ENCODE results near the gene FAM149A. TPM values are rescaled to one million over a fixed set of nuclear protein-coding genes. Genes with fewer than 3 reads are reported as not detected.

The FAM149A gene
- total RNA-seq, 1 donor from 2014 or later, result 13.6 TPM

DNA sequence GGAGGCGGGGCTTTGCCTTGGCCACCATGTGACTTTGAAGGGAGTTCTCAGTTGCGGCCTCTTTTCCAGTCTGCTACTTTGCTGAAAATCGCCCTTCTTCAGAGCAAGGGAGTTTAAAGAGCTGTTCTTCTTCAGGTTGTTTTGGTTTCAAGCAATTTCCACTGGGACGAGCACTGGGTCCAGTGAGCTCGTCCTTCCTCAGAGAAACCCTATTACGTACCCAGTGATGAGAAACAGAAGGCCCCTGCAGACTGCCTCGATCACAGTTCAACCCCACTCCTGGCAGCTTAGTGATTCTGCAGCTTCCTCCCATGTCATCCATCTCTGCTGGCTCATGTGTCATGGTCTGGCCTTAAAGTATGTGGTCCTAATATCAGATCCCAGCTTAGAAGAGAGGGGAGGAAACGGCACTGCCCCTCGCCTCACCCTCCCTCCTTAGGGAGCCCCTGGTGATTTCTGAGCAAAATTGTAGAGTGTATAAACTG is 7.8 kb upstream of the FAM149A start:
- no peaks in the 10 kb centered on the region for H3K27me3 Mint-ChIP-seq (ENCODE audit: low read depth)
- H3K4me1 Mint-ChIP-seq, result peaks cover 14% of the 10 kb centered on the region
- H3K9me3 Mint-ChIP-seq, result no peaks in the 10 kb centered on the region

GRCh38 chr4:186097386-186097785 is 7.1 kb upstream of the FAM149A start:
- Mint-ChIP-seq H3K27me3 (ENCODE audit: low read depth) (no peaks in the 10 kb centered on the region), H3K27ac (peak overlapping the region; percentile 49), H3K4me3 (no peak overlapping the region), H3K9me3 (no peaks in the 10 kb centered on the region), H3K36me3 (no peaks in the 10 kb centered on the region), H3K4me1 (peaks cover 14% of the 10 kb centered on the region)
- TF ChIP-seq CTCF (IDR thresholded peaks at IDR 0.05; ENCODE audit: unreplicated experiment), result no peak
- no peak for DNase-seq (ENCODE audit: low spot score in 2 of 2, unreplicated experiment in 2 of 2)

More for the DNA sequence above, 7.8 kb upstream of the FAM149A start:
- no peak overlapping the region for H3K4me3 Mint-ChIP-seq
- peak overlapping the region; percentile 27 for H3K27ac Mint-ChIP-seq
- no peaks in the 10 kb centered on the region for H3K36me3 Mint-ChIP-seq
- TF ChIP-seq CTCF (IDR thresholded peaks at IDR 0.05; ENCODE audit: unreplicated experiment), result no peak
- DNase-seq (ENCODE audit: low spot score in 2 of 2, unreplicated experiment in 2 of 2), result no peak

DNA sequence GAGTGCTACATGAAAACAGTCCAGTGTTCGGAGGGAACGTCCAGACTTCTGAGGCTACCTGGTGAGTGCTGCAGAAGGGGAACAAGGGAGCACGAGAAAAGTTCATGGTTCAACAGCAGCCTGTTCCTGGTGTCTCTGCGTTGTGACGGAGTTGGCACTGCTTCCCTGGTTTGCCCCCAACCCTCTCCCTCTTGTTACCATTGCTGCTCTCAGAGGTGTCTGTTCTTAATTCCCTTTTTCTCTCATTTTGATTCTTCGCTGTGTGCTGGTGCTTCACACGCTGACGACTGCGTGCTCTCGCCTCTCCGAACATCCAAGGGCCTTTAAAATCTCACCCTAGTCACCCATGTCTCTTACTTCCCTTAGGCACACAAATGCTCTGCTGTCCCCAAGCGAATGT is 1.6 kb upstream of the FAM149A start:
- H3K36me3 Mint-ChIP-seq, result no peaks in the 10 kb centered on the region
- peaks cover 20% of the 10 kb centered on the region for H3K4me1 Mint-ChIP-seq
- no peak for TF ChIP-seq CTCF (IDR thresholded peaks at IDR 0.05; ENCODE audit: unreplicated experiment)
- no peak overlapping the region for H3K4me3 Mint-ChIP-seq
- no peak for DNase-seq (ENCODE audit: low spot score in 2 of 2, unreplicated experiment in 2 of 2)
- H3K27ac Mint-ChIP-seq, result no peak overlapping the region
- no peaks in the 10 kb centered on the region for H3K9me3 Mint-ChIP-seq
- H3K27me3 Mint-ChIP-seq (ENCODE audit: low read depth), result peaks cover 32% of the 10 kb centered on the region

- Mint-ChIP-seq H3K27me3 (ENCODE audit: low read depth) (peaks cover 32% of the 10 kb centered on the region), H3K9me3 (no peaks in the 10 kb centered on the region), H3K27ac (peak overlapping the region; percentile 79), H3K4me3 (peak overlapping the region; percentile 83), H3K4me1 (peaks cover 26% of the 10 kb centered on the region), H3K36me3 (no peaks in the 10 kb centered on the region)
- no peak for TF ChIP-seq CTCF (IDR thresholded peaks at IDR 0.05; ENCODE audit: unreplicated experiment)
- peak; percentile 27 to 57 for DNase-seq (ENCODE audit: low spot score in 2 of 2, unreplicated experiment in 2 of 2)
Measured at GRCh38 chr4:186104890-186105646, 564 bp downstream of the FAM149A start.

DNA sequence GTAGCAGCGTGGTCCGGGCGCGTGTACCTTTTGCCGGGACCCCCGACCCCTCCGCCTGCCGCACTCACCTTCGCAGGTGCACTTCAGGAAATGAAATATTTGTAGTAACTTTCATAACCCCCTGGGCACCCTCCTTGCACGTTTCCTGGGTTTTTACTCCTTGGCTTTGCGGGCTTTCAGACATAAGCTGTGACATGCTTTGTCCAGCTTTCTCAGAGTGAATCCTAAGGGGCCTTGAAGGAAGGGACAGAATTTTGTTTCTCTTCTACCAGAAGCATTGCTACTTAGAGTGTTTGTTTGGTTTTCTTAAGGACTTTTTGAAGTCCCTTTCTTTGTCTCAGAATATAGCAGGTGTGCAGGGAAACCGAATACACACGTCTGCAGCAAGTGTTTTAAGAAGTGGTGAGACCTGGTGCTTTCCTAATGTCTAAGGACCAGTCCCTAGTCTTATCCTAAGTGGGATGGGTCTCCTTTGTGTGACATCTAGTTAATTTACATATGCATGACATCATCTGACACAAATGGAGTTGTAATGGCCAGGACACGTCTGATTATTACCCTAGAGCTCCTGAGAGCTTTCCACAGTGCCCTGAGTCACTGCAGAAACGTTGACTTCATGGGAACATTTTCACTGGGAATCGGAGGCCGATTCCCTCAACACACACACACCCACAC is 1.3 kb downstream of the FAM149A start:
- H3K27ac Mint-ChIP-seq, result peak overlapping the region; percentile 79
- no peak for DNase-seq (ENCODE audit: low spot score in 2 of 2, unreplicated experiment in 2 of 2)
- no peak for TF ChIP-seq CTCF (IDR thresholded peaks at IDR 0.05; ENCODE audit: unreplicated experiment)
- peak overlapping the region; percentile 83 for H3K4me3 Mint-ChIP-seq
- H3K9me3 Mint-ChIP-seq, result no peaks in the 10 kb centered on the region
- H3K36me3 Mint-ChIP-seq, result no peaks in the 10 kb centered on the region
- H3K27me3 Mint-ChIP-seq (ENCODE audit: low read depth), result peaks cover 32% of the 10 kb centered on the region
- peaks cover 27% of the 10 kb centered on the region for H3K4me1 Mint-ChIP-seq
